Rectal smooth muscle tissue (tissue), 1 donor: ENCODE data around the gene UTS2.

Source experiments
- H3K27ac ChIP-seq: one replicate; pipeline ENCODE4 v1.7.0; 2013; ENCODE audit warnings: low read depth, low read length, inconsistent platforms
- H3K27me3 ChIP-seq: one replicate; pipeline ENCODE4 v1.7.0; 2013; ENCODE audit warnings: low read length; ENCODE audit not compliant: control insufficient read depth, insufficient read depth
- H3K36me3 ChIP-seq: one replicate; pipeline ENCODE4 v1.7.0; 2013; ENCODE audit warnings: low read length; ENCODE audit not compliant: control insufficient read depth, insufficient read depth
- H3K4me1 ChIP-seq: one replicate; pipeline ENCODE4 v1.7.0; 2013; ENCODE audit warnings: low read length; ENCODE audit not compliant: control insufficient read depth, insufficient read depth
- H3K4me3 ChIP-seq: one replicate; pipeline ENCODE4 v1.7.0; 2013; ENCODE audit warnings: low read length
- H3K9ac ChIP-seq: one replicate; pipeline ENCODE4 v1.7.0; 2013; ENCODE audit warnings: low read length

Gene UTS2

GRCh38 chr1:7879228-7879627 is 26.4 kb upstream of the UTS2 start:
- Histone ChIP-seq H3K36me3 (no peaks in the 10 kb centered on the region), H3K4me3 (no peak overlapping the region), H3K9ac (no peak overlapping the region), H3K27ac (no peak overlapping the region), H3K4me1 (no peaks in the 10 kb centered on the region), H3K27me3 (no peaks in the 10 kb centered on the region)

DNA sequence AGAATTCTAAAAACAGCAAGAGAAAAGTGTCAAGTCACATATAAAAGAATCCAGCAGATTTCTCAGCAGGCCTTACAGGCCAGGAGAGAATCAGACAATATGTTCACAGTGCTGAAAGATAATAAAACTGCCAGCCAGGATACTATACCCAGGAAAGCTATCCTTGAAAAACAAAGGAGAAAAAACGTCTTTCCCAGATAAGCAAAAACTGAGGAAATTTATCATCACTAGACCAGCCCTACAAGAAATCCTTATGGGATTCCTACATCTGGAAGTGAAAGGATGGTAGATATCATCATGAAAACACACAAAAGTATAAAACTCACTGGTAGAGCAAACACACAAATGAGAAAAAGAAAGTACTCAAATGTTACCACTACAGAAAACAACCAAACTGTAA is 25.2 kb upstream of the UTS2 start:
- Histone ChIP-seq H3K27ac (no peak overlapping the region), H3K9ac (no peak overlapping the region), H3K4me1 (no peaks in the 10 kb centered on the region), H3K27me3 (no peaks in the 10 kb centered on the region), H3K36me3 (no peaks in the 10 kb centered on the region), H3K4me3 (no peak overlapping the region)

DNA sequence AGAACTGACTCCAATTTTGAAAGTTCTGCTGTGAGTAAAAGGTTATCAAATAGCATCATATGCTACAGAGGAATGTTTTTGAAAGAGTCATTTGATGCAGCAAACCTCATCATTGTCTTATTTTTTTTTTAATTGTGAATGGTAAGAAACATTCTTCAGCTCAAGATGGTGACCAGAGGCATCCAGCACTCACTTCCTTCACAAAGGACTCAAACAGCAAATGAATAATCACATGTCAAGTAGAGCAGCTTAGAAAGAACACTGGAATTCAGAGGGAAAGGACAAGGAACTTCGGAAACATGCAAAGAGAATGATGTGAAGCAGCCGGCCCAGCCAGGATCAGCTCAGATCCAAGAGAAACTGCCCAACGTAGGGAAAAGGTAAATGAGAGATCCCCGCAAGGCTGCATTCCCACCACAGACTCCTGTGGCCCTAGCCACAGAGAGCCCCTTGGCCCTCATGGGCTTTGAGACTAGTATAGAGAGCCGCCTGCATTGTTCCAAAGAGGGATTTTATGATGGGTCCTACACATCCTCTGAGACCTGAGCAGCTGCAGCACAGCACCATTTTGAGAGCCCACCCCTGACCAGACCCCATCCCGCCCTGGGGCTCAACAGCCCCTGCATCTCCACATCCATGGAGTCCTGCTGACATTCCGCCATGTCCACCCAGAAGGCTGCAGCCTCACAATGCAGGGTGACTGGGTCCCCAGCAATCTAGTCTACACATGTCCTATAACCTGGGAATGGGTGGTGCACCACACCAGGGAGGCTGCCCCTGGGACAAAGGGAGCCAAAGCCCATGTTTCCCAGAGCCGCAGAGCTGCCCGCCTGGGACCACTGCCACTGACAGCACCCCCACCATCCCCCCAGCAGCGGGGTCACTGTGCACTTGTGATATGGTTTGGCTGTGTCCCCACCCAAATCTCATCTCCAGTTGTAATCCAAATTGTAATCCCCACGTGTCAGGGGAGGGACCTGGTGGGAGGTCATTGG is 21.2 kb upstream of the UTS2 start:
- Histone ChIP-seq H3K27me3 (no peaks in the 10 kb centered on the region), H3K4me1 (no peaks in the 10 kb centered on the region), H3K9ac (no peak overlapping the region), H3K36me3 (no peaks in the 10 kb centered on the region), H3K27ac (no peak overlapping the region), H3K4me3 (no peak overlapping the region)

GRCh38 chr1:7871136-7871535 is 18.3 kb upstream of the UTS2 start:
- H3K27ac ChIP-seq: no peak overlapping the region
- H3K4me3 ChIP-seq: no peak overlapping the region
- no peaks in the 10 kb centered on the region for H3K4me1 ChIP-seq
- H3K27me3 ChIP-seq: no peaks in the 10 kb centered on the region
- H3K36me3 ChIP-seq: no peaks in the 10 kb centered on the region
- H3K9ac ChIP-seq: no peak overlapping the region

DNA sequence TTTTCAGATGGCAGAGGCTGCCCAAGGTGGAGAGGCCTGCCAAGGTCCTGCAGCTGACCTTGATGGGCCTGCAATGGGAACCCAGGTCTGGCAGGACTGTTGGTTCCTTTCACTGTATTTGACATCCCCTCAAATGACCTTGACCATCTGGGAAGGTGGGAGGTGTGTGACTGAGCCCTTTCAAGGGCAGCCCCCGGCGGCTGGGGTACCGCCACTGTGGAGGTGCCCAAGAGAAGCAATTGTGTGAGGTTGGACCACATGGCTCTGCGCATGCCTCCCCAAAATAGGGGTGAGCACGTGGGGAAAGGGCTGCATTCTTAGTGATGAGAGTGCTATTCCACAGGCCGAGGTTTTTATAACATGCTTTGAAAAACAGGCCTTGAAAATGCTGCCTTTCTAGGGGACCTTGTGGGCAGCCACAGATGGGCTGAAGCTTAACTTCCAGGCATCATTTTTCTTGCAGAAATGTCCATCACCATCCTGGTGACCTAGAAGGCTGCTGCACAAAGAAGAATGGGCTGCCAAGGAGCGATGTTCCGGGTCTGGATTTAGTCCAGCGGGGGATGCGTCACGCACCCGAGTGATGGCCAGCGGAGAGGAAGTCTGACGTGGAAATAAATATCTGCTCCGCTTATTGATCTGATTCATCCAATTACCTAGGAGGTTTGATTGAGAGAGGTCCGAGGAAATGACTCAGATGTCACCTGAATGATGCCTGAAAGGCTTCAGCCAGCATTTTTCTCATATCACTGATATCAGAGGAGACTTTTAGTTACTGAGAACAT is 16.5 kb upstream of the UTS2 start:
- H3K36me3 ChIP-seq: no peaks in the 10 kb centered on the region
- no peak overlapping the region for H3K27ac ChIP-seq
- no peaks in the 10 kb centered on the region for H3K27me3 ChIP-seq
- H3K9ac ChIP-seq: no peak overlapping the region
- H3K4me3 ChIP-seq: no peak overlapping the region
- H3K4me1 ChIP-seq: no peaks in the 10 kb centered on the region

DNA sequence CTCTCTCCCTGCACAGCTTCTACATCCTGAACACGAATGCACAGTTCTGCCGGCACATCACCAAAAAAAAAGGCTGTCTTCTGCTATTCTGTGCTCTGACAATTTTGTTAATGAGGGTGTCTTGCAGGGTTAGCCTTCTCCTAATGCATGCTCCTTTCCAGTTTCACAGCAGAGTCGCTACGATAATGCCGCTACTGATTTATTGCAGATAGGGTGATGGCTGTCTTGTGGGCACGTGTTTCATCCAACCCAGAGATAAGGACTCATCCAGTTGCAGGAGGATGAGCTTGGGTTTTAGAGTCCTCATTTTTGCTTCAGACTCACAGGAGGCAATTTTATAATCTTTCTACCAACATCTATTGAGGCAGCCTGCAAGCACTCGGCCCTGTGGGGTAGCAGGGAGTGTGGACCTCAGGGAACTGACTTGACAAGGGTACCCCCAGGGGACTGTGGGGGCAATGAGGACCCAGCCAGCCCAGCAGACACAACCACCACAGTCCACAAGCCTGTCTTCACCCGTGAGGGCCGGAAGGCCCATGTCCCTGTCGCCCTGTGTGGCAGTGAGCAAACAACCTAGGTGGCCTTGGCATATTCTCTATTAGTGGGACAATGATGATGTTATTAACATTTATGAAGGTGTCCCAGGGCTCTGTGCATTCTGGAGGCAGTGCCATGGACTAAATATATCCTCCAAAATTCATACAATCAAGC is 15.4 kb upstream of the UTS2 start:
- H3K9ac ChIP-seq: no peak overlapping the region
- H3K4me1 ChIP-seq: no peaks in the 10 kb centered on the region
- no peaks in the 10 kb centered on the region for H3K27me3 ChIP-seq
- H3K36me3 ChIP-seq: no peaks in the 10 kb centered on the region
- H3K4me3 ChIP-seq: no peak overlapping the region
- no peak overlapping the region for H3K27ac ChIP-seq

DNA sequence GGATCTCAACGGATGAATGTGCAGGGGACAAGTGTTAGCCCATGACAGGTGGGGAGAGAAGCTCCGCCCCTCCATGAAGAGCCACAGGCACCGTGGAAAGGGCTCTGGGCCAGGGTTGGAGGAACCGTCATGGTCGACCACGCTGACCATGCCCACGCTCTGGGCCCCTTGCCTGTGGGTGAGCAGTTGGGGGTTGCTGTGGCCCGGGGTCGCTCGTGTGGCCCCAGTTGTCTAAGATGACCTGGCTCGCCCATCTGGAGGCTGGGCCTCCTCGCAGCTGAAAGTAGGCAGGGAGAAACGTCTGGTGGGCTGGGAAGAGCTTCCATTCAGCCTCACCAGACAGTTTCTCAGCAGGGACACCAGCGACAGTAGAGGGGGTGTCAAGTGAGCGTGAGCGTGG is 13.1 kb upstream of the UTS2 start:
- no peak overlapping the region for H3K4me3 ChIP-seq
- H3K36me3 ChIP-seq: no peaks in the 10 kb centered on the region
- no peaks in the 10 kb centered on the region for H3K4me1 ChIP-seq
- no peak overlapping the region for H3K27ac ChIP-seq
- H3K9ac ChIP-seq: no peak overlapping the region
- H3K27me3 ChIP-seq: no peaks in the 10 kb centered on the region

- H3K4me3 ChIP-seq: no peak overlapping the region
- no peaks in the 10 kb centered on the region for H3K27me3 ChIP-seq
- H3K4me1 ChIP-seq: no peaks in the 10 kb centered on the region
- H3K9ac ChIP-seq: no peak overlapping the region
- H3K27ac ChIP-seq: no peak overlapping the region
- no peaks in the 10 kb centered on the region for H3K36me3 ChIP-seq
These were observed 11.0 kb upstream of the UTS2 start for GRCh38 chr1:7863756-7864328.

- H3K27ac ChIP-seq: no peak overlapping the region
- no peak overlapping the region for H3K4me3 ChIP-seq
- H3K27me3 ChIP-seq: no peaks in the 10 kb centered on the region
- H3K36me3 ChIP-seq: no peaks in the 10 kb centered on the region
- no peaks in the 10 kb centered on the region for H3K4me1 ChIP-seq
- H3K9ac ChIP-seq: no peak overlapping the region
These were observed 9.6 kb upstream of the UTS2 start for GRCh38 chr1:7862211-7863060.

DNA sequence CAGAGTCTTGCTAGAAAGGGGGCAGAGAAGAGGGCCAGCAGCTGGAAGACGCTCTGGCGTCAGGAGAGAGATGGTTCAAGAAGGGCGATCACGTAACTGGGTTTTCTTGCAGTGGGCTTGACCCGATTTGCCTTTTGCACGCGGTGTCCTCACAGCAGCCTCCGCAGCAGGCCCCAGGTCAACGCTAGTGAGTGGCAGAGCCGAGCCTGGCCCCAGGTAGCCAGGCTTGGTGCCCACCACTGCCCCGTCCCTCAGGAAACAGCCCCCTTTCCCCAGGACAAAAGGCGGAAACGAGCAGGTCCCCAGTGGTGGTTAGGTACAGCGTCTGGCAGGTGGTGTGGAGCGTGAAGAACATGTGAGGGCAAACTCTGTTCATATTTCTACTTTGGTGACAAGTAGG is 8.6 kb upstream of the UTS2 start:
- Histone ChIP-seq H3K27me3 (no peaks in the 10 kb centered on the region), H3K27ac (no peak overlapping the region), H3K36me3 (no peaks in the 10 kb centered on the region), H3K4me3 (no peak overlapping the region), H3K4me1 (no peaks in the 10 kb centered on the region), H3K9ac (no peak overlapping the region)

DNA sequence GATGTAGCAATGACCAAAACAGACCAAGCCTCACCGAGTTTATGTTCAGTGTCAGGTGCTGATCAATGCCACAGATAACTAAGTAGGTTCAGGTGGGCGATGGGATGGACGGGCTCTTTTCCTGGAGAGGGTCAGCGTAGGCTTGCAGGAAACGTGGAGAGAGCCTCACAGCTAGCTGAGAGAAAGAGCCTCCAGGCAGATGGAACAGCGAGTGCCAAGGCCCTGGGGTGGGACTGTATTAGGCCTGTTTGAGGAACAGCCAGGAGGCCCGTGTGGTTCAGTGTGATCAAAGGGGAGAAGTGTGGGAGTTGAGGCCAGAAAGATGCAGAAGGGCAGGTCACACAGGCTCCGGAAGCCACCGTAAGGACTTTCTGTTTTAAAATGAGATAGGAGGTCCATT is 7.3 kb upstream of the UTS2 start:
- no peaks in the 10 kb centered on the region for H3K36me3 ChIP-seq
- no peaks in the 10 kb centered on the region for H3K4me1 ChIP-seq

More for the DNA sequence above, 7.3 kb upstream of the UTS2 start:
- Histone ChIP-seq H3K9ac (no peak overlapping the region), H3K27ac (no peak overlapping the region), H3K4me3 (no peak overlapping the region), H3K27me3 (no peaks in the 10 kb centered on the region)
